GM18498 (cell line): ENCODE measurements around the gene ELL.

Experiments used
- ATAC-seq: cut with Tn5 transposase; IDR thresholded peaks from one replicate; pipeline ENCODE4 v1.9.1; 2021; ENCODE audit warnings: mild to moderate bottlenecking, moderate library complexity; ENCODE audit not compliant: unreplicated experiment

ELL gene

DNA sequence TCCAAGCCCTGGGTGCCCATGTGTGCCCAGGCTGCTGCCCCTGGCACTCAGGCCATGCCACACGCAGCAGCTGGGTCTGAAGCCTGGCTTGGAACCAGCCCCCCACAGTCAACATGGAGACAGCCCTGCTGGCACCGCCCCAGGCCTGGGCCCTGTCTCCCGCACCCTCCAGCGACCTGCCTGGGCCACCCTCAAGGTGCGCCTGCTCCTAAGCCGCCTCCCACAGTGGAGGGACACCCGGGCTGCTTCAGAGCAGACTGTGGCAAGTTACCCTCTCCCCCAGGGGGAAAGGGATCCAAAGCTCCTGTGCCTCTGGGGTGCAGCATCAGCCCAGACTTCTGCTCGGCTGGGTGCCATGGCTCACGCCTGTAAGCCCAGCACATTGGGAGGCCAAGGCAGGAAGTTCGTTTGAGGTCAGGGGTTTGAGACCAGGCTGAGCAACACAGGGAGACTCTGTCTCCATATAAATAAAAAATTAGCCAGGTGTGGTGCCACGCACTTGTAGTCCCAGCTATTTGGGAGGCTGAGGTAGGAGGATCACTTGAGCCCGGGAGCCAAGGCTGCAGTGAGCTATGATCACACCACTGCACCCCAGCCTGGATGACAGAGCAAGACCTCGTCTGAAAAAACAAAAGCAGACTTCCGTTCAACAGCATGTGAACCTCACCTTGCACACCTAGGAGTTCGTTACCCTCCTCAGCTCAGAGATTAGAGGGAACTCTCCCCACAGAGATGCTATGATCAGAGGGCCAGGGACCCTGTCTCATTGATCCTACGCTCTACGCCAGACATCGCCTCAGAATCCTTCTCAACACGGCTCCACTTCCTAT lies 15.6 kb downstream of the ELL start:
- no peak for ATAC-seq

DNA sequence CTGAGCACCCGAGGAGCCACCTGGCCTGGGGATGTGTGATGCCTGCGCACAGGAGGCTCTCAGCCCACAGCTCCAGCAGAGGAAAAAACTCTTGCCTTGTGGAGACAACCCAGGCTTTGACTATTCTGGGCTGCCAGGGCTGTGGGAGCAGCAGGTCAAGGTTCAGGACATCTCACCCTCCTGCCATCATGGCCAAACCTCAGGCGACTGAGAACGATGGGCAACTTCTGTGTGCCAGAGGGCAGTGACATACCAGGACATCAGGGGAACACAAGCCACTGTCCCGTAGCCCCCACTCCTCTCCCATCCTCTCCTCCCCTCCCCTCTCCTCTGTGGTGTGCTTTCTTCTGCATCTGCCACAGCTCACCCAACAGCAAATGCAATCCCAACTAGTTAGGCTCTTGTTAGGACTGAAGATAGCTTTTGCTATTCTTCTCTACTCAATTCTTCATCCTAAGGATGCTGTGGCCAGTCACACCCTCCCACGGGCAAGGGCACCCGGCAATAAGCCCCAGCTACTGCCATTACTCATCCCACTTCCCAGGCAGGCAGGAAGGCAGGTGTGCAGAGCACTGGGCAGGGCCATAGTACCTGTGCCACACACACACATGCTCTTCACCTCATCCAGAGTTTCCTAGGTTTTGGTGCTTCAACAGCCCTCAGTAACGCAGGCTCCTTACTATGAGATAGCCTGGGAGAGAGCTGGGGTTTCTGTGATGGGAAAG lies 16.8 kb downstream of the ELL start:
- ATAC-seq: no peak

DNA sequence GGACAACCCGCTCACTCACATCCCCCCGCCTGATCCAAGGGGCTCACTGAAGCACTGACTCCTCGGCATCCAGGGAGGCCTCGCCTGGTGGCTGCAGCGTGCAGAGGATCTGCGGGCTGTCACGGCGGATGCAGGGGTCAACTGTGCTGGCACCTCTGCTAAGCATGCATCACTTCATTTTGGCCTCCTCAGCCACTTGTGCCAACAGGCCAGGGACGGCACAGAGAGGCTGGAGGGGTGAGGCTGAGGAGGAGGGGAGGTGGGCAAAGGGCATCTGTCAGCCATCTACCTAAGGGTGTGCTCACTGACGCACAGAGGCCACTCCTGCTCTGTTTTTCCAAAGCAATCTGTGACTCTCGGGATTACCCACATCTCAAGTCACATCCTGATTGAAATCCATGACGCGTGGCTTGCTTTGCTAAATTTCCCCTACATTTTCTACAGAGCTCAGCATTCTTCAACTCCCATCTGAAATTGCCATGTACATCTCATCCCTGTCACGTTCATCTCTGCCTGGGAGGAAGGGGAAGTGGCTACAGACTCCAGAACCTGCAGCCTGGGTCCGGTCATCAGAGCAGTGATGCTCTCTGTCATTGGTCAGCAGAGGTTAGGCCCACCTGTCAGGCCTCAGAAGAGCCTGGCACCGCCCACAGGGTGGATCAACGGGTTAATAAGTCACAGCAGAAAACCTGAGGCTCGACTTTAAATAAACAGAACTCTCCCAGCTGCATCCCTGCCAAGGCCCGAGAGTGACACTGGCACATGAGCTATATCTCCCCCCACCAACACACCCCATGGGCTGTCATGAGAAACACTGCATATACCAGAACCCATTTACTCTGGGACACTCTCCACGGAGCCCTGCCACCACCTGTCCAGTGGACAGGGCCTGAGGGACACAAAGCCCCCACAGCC lies 17.6 kb downstream of the ELL start:
- no peak for ATAC-seq

DNA sequence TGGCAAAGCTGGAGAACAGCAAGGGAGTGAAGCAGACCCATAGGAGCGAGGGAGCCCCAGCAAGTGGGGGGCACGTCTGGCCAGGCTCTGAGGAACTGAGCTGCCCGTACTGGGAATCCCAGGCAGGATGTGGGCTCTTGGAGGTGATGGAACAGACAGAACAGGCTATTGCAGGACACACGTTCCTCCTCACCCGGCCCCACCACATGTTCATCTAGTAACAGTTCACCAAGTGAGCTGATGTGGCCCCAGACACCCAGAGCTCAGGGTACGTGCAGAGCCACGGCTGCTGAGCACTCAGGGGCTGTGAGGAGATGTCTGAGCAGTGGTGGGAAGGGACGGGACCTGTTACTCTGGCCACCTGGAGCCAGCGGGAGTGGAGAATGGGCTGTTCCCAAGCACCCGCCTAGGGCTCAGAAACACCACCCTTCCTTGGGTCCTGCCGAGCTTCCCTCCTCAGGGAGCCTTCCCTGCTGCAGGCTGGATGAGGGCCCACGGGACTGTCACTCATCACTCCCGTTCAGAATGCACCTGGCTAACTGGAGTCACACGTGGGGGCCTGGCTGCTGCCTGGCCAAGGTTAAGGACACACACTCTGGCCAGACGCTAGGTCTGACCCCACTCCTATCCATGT lies 18.4 kb downstream of the ELL start:
- ATAC-seq: no peak

DNA sequence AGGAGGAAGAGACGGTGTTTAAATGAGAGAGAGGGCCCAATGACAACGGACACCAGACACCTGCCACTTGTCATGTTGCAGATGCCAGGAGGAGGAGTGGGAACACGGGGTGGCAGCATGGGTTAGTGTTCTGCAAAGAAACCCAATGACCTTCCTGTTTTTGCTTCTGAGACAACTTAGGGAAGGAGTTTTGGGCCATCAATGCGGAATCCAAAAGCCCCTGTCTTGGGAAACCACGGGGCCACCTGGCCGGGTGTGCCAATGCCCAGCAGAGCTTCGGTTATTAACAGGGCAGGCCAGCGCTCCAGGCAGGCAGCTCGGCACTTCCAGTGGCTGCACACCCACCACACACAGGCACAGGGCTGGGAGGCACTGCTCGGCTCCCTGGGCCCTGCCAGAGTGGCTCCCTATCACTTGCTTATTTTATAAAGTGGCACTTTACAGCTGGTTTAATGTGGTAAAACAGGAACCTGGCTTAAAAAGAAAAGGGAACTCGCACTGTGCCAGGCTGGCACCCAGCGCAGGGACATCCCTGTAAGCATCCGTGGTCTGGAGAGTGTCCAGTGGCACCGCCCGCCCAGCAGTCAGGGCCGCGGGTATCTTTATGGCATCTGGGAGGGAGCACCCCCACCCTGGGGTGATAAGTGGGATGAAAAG lies 19.1 kb downstream of the ELL start:
- no peak for ATAC-seq

DNA sequence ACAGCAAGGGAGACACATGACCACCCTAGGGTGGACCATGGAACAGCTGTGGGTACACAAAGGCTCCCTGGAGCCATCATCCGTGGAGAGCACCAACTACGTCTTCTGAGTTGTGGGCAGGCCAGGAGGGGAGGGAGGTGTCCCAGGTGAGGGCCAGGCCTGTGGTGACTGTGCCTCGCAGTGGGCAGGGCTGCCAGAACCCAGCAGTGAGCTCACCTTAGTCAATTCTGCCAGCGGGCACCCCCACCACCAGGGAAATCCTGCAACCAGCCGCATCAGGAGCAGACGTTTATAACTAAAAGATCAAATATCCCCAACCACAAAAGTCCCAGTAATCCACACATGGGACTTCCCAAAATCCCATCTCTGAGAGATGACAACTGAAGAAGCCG lies 19.6 kb downstream of the ELL start:
- ATAC-seq: no peak

DNA sequence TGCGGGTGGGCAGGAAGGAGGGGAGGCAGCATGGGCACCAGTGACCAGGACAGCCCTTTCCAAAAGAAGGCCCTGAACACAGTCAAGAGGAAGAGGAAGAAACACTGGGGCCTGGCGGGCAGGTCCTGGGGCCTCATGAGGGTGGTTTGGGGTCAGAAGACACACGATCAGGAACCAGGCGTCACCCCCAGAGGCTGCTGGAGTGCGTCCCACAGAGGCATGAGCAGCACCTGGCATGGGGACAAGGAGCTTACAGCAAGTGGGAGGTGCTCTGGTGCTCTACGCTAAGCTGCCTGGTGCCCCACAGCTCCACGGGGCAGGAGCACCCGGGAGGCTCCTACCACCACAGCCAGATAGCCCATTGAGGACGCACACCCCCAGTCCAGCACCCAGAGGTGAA lies 20.0 kb downstream of the ELL start:
- no peak for ATAC-seq

DNA sequence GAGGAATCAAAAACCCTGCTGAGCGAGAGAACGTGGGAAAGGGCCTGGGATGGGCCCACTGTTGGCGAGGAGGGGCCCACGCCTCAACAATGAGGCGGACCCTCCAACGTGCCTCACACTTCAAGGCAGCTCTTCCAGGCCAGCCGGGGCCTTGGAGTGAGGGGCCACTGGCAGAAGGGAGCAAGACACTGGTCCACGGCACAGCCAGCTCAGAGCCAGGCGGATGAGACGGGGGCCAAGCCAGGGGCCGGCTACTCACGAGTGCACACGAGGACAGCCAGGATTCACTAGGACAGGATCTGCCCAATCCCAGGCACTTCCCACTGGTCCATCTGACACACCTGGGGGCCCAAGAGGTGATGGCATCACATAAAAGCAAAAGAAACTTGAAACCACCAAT lies 20.5 kb downstream of the ELL start:
- no peak for ATAC-seq

DNA sequence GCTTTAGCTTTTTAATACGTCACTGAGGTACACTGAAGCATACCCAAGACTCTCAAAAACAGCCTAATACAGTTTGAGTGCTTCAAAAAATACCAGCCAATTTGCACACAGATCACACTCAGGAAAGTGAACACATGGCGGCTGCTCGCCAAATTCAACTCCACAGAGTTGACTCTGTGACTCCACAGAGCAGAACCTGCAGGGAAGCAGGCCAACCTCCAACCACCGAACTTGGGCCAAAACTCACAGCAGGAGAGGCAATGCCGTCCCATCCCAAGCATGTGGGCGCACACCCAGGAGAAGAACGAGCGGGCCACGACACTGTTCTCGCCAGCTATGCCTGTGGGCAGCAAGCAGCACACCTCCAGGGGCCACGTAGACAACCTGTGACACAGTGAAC lies 21.1 kb downstream of the ELL start:
- no peak for ATAC-seq

DNA sequence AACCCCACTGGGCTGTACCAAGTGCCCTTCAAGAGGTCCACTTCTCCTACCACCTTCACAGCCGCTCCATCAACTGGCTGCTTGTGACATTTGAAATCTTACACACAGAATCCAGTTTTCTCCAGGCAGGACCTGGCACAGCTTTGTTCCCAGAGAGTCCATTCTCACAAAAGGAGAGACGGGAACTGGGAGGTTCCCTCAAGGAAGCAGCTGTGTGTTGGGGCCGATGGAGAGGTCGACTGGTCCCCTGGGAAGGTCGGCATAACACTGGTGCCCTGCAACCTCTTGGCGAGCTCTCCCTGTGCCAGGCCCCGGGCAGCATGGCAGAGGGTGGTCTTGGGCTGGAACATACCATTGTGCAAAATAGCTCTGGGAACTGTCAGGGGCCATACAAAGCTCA lies 21.5 kb downstream of the ELL start:
- ATAC-seq: no peak

DNA sequence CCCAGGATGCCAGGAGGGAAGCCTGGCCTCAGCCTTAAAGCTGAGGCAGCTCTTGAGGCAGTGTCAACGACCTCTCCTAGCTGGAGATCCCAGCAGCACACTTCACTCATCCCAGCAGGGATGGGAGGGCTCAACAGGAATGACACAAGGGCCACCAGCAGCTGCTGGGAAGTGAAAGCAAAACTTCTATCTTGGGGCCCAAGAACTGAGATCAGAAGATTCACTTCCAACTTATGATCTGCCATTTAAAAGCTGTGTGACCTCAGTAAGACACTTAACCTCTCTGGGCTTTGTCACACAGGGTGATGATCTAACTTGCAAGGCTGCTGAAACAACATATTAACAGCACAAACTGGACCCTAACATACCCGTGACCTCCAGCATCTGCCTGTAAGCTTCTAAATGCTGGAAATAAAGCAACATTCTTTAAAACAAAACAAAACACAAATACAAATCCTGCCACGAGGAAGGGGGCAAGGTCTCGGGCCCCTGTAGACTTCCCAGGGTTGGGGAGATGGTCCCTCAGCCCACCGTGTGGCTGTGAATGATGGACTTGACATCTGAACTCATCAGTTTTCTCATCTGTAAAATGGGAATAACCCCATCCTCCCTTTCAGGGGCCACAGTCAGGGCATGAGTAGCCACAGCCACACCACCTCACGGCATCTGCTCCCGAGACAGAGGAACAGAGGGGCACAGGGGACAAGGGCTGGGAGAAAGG lies 22.7 kb downstream of the ELL start:
- no peak for ATAC-seq

DNA sequence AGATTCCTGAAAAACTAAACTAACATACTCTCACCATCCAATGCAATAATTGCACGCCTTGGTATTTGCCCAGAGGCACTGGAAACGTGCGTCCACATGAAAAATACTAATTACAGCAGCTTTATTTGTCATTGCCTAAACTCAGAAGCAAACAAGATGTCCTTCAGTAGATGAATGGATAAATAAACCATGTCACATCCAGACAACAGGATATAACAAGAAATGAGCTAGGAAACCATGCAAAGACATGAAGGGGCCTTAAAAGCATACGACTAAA lies 25.0 kb downstream of the ELL start:
- ATAC-seq: no peak

DNA sequence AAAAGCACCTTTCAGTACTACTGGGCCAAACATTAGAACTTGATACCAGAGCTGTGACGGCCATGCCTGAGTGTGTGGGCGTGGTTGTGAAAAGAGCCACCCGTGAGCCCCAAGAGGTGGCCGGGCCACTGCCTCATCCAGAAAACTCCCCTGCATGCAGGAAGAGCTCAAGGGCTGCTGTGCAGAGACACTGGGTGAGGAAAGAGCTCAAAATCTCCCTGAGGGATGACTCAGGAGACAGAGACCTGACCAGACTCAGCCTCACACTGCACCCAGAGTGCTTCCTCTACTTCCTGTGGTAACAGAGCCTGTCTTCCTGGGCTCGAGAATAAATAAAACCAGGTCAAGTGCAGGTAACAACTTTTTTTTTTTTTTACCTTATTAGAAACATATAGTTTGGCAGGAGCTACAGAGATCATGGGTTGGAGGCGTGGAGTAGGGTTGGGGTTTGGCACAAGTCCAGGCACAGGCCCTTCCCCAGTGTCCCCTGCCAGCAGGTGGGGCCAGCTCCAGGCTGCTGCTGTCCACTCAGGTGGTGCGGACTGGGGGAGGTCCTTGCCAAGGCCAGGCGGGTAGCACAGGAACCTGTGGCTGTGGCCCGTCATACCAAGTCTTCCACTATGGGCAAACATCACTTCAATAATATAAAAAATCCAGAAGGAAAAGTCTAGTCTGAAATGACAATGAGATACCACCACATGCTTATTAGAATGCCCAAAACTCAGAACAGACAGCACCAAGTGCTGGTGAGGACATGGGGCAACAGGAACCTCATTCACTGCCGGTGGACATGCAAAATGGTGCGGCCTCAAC lies 25.5 kb downstream of the ELL start:
- ATAC-seq: peak; percentile 48

DNA sequence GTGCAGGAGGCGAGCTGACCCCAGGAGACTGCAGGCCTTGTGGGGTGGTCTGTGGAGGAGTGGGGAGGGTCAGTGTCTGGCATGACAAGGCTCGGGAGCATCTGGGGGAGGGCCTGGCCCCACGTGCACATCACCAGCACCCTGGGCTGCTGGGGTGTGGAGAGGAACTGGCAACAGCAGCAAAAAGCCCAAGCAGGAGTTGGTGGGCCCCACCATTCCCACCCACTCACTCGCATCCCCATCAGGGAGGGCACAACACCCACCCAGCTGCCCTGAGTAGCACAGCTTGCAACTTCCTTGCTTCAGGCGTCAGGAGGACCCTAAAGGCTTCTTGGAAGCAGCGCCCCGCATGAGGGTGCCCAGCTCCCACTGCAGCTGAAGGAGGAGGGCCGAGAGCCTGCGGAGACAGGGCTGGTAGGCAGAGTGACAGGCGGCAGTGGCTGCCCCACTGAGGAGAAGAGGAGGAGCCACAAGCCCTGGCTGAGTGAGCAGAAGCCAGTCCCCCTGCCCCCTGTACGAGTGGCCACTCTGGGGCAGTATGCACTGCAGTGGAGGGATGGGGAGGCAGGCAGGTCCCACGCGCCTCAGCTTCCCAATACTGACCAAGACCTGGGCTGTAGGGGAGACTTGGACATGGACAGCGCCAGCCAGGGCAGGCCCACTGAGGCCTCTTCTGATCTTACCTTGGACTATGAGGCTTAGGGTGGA lies 26.5 kb downstream of the ELL start:
- ATAC-seq: no peak

DNA sequence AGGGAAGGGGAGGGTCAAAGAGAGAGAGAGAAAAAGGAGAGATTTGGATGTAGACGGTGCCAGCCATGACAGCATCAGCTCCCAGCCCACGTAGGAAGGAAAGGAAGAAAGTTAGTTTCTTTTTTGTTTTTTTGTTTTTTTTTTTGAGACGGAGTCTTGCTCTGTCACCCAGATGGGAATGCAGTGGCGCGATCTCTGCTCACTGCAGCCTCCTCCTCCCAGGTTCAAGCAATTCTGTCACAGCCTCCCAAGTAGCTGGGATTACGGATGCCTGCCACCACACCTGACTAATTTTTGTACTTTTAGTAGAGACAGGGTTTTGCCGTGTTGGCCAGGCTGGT lies 27.6 kb downstream of the ELL start:
- no peak for ATAC-seq

DNA sequence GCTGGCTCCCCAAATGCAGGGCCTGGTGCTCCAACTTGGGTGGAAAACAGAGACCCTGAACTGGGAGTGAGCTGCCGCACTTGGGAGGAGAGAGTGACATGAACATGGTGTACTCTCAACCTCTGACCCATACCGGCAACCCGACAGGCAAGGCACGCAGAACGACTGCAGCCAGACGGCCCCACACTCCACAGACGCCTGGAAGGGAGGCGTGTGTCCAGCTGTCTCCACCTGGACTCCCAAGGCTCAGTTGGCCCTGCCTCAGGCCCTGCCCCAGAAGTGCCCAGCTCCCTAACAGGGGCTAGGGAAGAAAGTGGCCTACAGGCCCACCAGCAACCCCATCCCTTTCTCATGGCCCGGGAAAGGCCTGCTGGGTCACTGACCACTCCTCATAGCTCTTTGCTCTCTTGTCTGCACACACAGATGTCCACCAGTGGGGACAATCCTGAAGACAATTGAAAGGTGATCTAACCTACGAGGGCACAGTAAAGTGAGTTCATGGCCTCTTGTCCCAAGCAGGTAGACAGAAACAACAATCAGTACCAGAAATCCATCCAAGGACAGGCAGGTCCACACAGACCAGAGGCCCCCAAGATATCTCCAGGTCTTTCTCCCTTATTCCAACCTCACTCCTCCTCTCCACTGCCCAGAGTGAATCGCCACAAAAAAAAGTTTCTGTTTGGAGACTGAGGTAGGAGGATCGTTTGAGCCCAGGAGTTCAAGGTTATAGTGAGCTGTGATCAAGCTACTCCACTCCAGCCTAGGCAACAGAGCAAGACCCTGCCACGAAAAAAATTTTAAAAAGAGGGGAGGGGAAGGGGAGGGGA lies 28.2 kb downstream of the ELL start:
- no peak for ATAC-seq

DNA sequence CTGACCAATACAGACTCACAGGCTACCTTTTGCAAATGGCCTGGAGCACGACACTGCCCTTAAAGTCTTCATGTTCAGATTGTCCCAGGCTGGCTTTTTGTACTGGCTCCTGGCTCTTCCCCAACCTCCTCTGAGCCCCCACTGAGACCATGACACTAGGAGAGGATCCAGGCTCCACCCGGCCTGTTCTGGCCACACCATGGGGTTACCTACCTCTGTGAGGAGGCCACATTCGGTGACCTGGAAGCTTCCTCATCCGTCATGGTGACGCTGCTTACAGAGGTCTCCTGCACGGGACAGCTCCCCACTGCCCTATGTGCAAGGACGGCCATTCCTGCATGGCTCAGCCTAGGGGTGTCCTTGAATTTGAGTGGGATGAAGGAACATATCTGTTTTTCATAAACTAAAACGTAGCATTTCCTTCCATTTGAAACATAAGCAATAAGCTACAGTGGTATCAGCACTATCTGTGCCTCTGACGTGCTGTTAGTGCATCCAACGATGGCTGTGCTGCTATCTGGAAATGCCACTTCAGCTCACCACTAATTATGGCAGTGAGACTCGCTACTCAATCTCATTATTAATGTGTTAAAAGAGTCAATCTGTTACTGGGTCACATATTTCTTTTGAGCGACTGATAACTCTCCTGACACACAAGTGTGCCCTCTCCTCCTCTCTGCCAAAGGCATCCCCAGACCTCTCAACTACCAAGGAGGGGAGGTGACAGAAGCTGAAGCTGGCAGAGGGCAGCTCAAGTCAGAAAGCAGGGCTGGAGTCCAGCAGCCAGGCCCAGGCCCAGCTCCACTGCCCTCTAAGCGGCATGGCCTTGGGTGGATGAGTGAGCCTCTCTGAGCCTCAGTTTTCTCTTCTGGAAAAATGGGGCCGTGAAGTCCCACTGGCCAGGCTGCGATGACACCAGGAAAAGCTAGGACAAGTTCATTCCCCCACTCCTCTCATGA lies 29.6 kb downstream of the ELL start:
- no peak for ATAC-seq
